ENCODE results near the gene ECE1.
"Not testable (repeated sequence)": the region's sequence is repeated elsewhere in the genome, so short reads cannot be mapped to it uniquely, and the experiment has no call there.

Gene ECE1

DNA sequence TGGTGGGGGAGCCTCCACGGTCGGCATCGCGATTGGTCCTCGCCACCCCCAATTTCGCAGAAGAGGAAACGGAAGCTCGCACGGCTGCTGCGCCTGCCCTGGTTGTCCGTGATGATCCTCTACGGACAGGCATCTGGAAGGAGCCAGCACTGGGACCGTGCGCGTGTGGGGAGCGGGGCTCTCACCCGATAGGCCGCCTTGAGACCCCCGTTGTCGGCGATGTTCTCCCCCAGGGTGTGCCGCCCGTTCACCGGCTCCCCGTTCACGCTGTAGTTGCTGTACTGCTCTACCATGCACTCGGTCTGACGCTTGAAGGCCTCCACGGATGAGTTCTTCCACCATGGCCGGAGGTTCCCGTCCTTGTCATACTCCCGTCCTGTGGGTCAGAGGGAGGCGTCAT is 65.2 kb downstream of the ECE1 start:
- DNase-seq (ENCODE audit: low read depth), result no peak

DNA sequence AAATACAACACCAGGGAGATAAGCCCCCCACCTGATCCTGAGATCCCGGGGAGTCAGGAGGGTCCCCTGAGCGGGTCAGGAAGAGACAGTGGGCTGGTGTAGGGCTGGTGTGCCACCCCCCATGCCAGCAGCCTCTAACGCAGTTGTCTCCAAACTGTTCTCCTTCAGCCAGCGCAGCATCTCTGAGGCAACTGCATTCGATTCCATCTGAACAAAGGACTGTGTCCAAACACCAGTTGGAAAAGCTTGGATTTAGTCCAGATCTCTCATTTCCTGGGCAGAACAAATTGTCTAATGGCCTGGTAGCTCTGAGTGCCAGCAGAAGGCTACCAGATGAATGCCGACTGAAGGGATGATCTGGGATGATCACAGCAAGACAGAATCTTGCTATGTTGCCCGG is 69.4 kb downstream of the ECE1 start:
- no peak for DNase-seq (ENCODE audit: low read depth)

GRCh38 chr1:21219674-21220073 is 70.6 kb downstream of the ECE1 start:
- no peak for DNase-seq (ENCODE audit: low read depth)

DNA sequence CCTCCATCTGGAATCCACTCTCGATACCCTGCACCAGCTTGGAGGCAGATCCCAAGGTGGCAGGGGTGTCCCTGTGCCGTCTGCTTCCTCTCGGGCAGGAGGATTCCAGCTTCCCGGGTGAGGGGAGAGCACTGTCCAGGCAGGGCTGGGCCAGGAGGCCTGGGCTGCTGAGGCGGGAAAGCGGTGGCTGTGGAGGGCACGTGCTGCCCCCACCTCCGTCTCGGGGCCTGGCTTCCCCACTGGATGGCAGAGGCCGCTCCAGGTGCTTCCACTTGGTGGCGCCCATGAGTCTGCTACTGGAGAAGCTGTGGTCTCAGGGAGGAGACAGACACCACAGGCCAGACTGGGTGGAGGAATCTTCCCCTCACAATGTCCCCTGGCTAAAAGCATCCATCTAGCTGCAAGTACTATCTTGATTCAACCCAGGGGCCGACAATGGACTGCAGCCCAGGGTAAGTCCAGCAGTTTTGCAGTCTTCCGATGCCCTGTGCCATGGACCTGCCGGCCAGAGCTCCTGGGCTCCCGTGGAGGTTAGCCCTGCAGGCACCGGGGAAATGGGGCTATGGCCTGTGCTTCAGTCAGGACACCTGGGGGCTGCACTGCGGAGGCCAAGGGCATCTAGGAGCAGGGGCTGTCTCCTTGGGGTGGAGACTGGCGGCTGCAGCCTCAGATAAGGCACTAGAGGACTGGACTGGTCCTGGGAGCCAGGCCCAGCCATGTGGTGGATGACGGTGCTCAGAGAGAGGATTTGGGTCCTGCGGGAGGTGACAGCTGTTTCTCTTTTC is 72.3 kb downstream of the ECE1 start:
- DNase-seq (ENCODE audit: low read depth), result no peak

- no peak for DNase-seq (ENCODE audit: low read depth)
Observed at GRCh38 chr1:21216835-21217811, 73.1 kb downstream of the ECE1 start.

DNA sequence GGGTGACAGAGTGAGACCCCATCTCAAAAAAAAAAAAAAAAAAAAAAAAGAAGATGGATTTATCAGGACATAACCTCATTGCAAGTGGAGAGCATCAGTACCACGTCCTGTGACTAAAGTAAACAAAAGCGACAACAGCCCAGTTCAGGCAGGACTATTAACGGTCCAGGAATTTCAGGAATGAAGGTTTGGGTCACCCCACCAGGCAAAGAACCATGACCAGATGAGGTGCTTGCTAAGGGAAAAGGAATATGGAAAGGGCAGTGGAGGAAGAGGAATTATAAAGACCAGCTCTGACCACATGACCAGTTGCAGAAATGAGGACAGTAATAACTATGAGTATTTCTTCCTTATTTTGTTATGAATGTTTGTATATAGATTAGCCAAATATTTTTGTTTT is 78.1 kb downstream of the ECE1 start:
- DNase-seq (ENCODE audit: low read depth), result no peak

- not testable (repeated sequence) for DNase-seq (ENCODE audit: low read depth)
Observed at GRCh38 chr1:21208137-21208700, 82.0 kb downstream of the ECE1 start.

- no peak for DNase-seq (ENCODE audit: low read depth)
Observed at GRCh38 chr1:21206117-21206516, 84.1 kb downstream of the ECE1 start.

GRCh38 chr1:21205416-21205815 is 84.8 kb downstream of the ECE1 start:
- DNase-seq (ENCODE audit: low read depth), result no peak

GRCh38 chr1:21201650-21202049 is 88.6 kb downstream of the ECE1 start:
- DNase-seq (ENCODE audit: low read depth), result no peak

DNA sequence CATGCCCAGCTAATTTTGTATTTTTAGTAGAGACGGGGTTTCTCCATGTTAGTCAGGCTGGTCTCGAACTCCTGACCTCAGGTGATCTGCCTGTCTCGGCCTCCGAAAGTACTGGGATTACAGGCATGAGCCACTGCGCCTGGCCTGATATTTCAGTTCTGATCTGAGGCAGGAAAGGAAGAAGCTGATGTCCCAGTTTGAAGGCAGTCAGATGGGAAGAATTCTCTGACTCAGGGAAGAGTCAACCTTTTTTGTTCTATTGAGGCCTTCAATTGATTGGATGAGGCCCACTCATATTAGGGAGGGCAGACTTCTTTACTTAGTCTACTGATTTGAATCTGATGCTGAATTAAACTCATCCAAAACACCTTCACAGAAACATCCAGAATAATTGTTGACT is 89.0 kb downstream of the ECE1 start:
- not testable (repeated sequence) for DNase-seq (ENCODE audit: low read depth)

DNA sequence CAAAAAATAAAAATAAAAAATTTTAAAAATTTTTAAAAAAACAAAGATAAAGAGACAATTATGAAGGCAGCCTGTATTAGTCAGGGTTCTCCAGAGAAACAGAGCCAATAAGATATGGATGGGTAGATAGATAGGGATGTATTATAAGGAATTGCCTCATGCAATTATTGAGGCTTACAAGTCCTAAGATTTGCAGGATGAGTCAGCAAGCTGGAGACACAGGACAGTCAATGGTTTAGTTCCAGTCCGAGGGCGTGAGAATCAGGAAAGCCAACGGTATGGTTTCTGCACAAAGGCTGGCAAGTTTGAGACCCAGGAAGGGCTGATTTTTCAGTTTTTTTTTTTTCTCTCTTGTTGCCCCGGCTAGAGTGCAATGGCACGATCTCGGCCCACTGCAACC is 89.5 kb downstream of the ECE1 start:
- no peak for DNase-seq (ENCODE audit: low read depth)

- DNase-seq (ENCODE audit: low read depth), result no peak
Observed at GRCh38 chr1:21198929-21199328, 91.3 kb downstream of the ECE1 start.

DNA sequence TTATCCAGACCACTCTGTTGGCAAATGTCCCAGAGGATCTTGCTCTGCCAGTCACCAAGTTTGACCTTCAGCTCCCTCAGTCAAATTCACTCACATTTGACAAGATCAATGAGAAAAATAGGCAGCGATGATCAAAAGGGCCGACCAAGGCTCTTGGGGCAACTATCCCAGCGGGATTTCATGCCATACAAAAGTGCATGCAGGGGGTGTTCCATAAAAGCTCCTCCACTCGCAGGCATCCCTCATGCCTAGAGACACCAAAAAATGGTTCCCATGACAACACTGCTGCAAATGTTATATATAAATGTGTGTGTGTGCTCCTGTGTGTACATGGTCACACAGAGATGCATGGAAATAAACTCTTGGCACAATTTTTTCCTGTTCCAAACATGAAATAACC is 97.4 kb downstream of the ECE1 start:
- DNase-seq (ENCODE audit: low read depth), result no peak

DNA sequence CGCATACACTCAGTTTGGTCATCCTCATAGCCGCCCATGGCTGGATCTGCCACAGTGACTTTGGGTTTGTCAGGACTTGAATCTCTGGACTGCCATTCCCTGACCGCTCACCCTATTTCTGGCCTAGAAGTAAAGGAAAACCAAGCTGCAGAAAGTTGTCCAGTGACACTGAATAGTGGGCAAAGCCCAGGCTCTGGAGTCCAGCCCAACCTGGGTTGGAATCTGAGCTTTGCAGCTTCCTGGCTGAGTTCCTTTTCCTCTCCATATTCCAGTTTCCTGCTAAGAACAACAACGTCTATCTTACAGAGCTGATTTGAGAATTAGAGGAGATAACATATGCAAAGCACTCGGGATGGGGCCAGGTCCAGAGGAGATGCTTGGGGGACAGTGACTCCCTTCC is 98.0 kb downstream of the ECE1 start:
- DNase-seq (ENCODE audit: low read depth), result no peak

GRCh38 chr1:21190771-21191170 is 99.5 kb downstream of the ECE1 start:
- DNase-seq (ENCODE audit: low read depth), result not testable (repeated sequence)

DNA sequence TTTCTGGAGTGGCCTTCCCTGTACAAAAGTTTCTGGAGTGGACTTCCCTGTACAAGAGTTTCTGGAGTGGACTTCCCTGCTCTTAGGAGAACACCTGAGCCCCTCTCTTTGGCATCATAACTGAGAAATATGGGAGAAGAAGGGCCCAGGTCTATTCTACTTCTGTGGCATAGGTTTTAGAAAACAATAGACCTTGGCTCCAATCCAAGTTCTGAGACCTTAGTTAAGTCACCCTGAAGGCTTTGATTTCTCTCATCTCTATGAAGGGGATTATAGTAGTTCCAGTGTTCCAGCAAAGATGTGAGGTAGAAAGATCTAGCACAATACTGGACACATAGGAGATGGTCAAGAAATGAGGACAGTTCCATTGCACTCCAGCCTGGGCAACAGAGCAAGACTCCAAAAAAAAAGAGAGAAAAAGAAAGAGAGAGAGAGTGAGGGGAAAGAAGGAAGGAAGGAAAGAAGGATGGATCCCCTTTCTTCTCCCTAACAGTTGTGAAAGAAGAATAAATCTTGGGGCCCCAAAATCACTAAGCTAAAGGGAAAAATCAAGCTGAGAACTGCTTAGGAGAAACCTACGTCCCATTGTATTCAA is 100.3 kb downstream of the ECE1 start:
- no peak for DNase-seq (ENCODE audit: low read depth)

DNA sequence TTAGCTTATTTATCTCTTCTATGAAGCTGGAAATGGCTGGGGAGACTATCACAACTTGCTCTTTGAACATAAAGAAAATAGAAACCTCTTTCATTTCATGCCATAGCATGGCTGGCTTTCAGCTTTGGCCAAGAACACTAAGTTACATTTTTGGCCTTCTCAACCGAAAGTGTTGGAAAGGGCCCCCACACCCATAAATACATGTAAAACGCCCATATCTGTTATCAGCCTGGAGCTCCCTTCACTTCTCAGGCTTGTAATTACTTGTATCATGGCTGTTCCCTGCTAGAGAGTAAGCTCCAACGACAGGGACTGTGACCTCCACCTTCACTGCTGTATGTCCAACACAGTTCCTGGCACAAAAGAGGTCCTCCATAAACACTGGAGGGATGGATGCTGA is 100.8 kb downstream of the ECE1 start:
- DNase-seq (ENCODE audit: low read depth), result no peak

DNA sequence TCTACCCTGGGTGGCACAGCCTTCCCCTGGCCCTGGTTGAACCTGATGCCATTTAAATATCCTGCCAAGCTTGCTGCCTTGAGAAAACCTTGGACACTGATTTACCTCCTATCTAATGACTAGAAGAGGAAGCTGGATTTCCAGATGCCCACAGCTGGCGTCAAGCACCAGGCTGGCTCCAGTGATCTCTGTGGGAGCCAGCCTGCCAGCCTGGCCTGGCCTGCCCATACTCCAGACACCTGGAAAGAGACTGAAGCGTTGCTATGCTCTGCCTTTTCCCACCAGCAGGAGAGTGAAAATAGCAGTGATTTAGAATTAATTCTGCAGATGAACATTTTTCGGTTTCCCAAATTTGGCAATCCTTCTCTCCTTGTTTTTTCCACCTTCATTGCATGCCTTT is 102.0 kb downstream of the ECE1 start:
- DNase-seq (ENCODE audit: low read depth), result no peak

DNA sequence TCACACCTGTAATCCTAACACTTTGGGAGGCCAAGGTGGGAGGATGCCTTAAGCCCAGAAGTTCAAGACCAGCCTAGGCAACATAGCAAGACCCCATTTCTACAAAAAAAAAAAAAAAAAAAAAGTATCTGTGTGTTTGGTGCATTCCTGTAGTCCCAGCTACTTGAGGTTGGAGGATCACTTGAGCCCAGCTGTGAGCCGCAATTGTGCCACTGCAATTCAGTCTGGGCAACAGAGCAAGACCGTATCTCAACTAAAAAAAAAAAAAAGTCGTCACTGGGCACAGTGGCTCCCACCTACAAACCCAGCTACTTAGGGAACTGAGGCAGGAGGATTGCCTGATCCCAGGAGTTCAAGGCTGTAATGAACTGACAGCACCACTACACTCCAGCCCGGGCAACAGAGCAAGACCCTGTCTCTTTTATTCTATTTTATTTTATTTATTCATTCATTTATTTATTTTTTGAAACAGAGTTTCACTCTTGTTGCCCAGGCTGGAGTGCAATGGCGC is 105.0 kb downstream of the ECE1 start:
- no peak for DNase-seq (ENCODE audit: low read depth)

DNA sequence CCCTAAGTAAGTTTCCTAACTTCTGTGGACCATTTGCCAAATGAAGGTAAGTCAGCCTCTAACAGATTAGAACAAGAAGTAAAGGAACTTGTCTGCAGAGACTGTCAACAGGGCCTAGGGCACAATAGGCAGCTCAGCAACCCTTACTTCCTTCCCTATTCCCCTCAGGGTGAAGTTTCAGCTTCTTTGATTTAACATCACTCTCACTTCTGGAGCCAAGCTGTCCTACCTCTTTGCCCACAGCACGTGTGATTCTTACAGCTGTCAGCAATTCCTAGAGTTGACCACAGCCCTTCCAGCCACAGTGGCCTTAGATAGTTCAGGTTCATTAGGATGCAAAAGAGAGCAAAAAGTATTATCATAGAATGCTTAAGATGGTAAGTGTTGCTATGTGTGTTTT is 106.0 kb downstream of the ECE1 start:
- DNase-seq (ENCODE audit: low read depth), result no peak

GRCh38 chr1:21182181-21182731 is 108.0 kb downstream of the ECE1 start:
- DNase-seq (ENCODE audit: low read depth), result no peak

Measured in HS-27A (cell line).